Activated B cell treated with CpG ODN at 0.5 μM for 24 hours (primary cell): ENCODE results near the gene GMCL2. TPM values are rescaled to one million over a fixed set of nuclear protein-coding genes. Genes with fewer than 3 reads are reported as not detected.

ENCODE experiments used
- ATAC-seq: fragments of 200-7000 bp; cut with Tn5 transposase; one replicate; pipeline ENCODE4 v1.10.0; 2021; ENCODE audit warnings: low read depth, mild to moderate bottlenecking, moderate library complexity
- CTCF ChIA-PET: fragments of 350-600 bp; sonication (Branson Sonifier 250); formaldehyde crosslinking; loops from one replicate; lab custom pipeline; 2021; ENCODE audit warnings: antibody characterized with exemption; lab: Charles Lee
- POLR2A ChIA-PET: fragments of 350-600 bp; sonication (Branson Sonifier 250); formaldehyde crosslinking; loops from one replicate; lab custom pipeline; 2021; ENCODE audit warnings: antibody characterized with exemption; lab: Charles Lee
- DNase-seq: peaks from one replicate; pipeline ENCODE4 v3.0.0; 2022
- H3K27ac Mint-ChIP-seq: one replicate; pipeline ENCODE4 v1.8.0; 2020; ENCODE audit warnings: mixed read lengths
- H3K27me3 Mint-ChIP-seq: one replicate; pipeline ENCODE4 v1.8.0; 2021; ENCODE audit warnings: mixed read lengths
- H3K36me3 Mint-ChIP-seq: one replicate; pipeline ENCODE4 v1.8.0; 2021; ENCODE audit warnings: low read depth, mixed read lengths
- H3K4me1 Mint-ChIP-seq: one replicate; pipeline ENCODE4 v1.8.0; 2021; ENCODE audit warnings: mixed read lengths
- H3K4me3 Mint-ChIP-seq: one replicate; pipeline ENCODE4 v1.8.0; 2020; ENCODE audit warnings: mild to moderate bottlenecking, mixed read lengths
- H3K9me3 Mint-ChIP-seq: one replicate; pipeline ENCODE4 v1.8.0; 2020; ENCODE audit warnings: mixed read lengths
- CTCF ChIP-seq: fragments of 200-600 bp; IDR thresholded peaks from one replicate; pipeline ENCODE4 v1.8.0; 2022; ENCODE audit warnings: antibody characterized with exemption, mild to moderate bottlenecking
- intact Hi-C: fragments of 100-400 bp; cut with micrococcal nuclease; formaldehyde crosslinking; loops from one replicate; pipeline ENCODE4 v1.15.1; 2024
- total RNA-seq: library from RNA; stranded (reverse); gene quantifications from 2 replicates; pipeline ENCODE4 v1.2.3, GENCODE V29; 2022

The GMCL2 gene, protein sequence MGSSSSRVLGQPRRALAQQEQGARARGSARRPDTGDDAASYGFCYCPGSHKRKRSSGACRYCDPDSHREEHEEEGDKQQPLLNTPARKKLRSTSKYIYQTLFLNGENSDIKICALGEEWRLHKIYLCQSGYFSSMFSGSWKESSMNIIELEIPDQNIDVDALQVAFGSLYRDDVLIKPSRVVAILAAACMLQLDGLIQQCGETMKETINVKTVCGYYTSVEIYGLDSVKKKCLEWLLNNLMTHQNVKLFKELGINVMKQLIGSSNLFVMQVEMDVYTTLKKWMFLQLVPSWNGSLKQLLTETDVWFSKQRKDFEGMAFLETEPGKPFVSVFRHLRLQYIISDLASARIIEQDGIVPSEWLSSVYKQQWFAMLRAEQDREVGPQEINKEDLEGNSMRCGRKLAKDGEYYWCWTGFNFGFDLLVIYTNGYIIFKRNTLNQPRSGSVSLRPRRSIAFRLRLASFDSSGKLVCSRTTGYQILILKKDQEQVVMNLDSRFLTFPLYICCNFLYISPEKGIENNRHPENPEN
- not detected in 2 replicates for total RNA-seq

- Mint-ChIP-seq H3K27ac (no peak within 1 kb of the TSS), H3K27me3 (peaks cover 11% of the 10 kb centered on the region), H3K36me3 (no peaks in the 10 kb centered on the region), H3K4me3 (no peak within 1 kb of the TSS), H3K4me1 (no peaks in the 10 kb centered on the region), H3K9me3 (no peaks in the 10 kb centered on the region)
- no peak for DNase-seq
- CTCF ChIA-PET = no interaction called here
- intact Hi-C loops = no loop called here
- no peak for TF ChIP-seq CTCF
- POLR2A ChIA-PET = no interaction called here
- ATAC-seq = no peak
Observed at GRCh38 chr5:178187014-178187413, at the start of gene GMCL2. Gene GMCL2 (minus strand): TSS chr5:178187371. CDS start chr5:178187299, 72 bp downstream.

DNA sequence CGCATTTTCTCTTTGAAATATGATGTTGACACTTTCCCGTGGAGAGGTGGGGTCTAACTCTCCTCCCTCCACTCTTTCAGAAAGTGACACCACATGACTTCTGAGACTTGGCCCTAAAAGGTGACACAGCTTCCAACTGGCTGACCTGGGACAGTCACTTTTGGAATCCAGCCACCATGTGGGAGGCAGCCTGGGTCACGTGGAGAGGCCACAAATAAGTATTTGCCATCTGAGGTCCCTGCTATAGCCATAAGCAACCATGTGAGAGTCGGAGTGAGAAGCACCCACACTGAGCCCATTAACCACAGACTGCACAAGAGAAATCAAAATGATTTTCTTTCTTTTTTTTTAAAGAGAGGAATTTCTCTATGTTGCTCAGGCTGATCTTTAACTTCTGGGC lies 49.5 kb upstream of the GMCL2 start:
- H3K36me3 Mint-ChIP-seq = peaks cover 3% of the 10 kb centered on the region
- no peaks in the 10 kb centered on the region for H3K9me3 Mint-ChIP-seq
- POLR2A ChIA-PET = no interaction called here
- CTCF ChIA-PET = no interaction called here
- no peak overlapping the region for H3K4me3 Mint-ChIP-seq
- peaks cover 54% of the 10 kb centered on the region for H3K4me1 Mint-ChIP-seq
- intact Hi-C loops = loop anchor here (5.0 kb wide), 2 partner anchors 226 to 1256 kb away; no protein-coding TSS in a partner anchor
- TF ChIP-seq CTCF = no peak
- DNase-seq = no peak
- H3K27ac Mint-ChIP-seq = no peak overlapping the region
- H3K27me3 Mint-ChIP-seq = no peaks in the 10 kb centered on the region
- no peak for ATAC-seq

- no peaks in the 10 kb centered on the region for H3K9me3 Mint-ChIP-seq
- intact Hi-C loops = loop anchor here (5.0 kb wide), 2 partner anchors 226 to 1256 kb away; no protein-coding TSS in a partner anchor
- peaks cover 6% of the 10 kb centered on the region for H3K36me3 Mint-ChIP-seq
- no peaks in the 10 kb centered on the region for H3K27me3 Mint-ChIP-seq
- ATAC-seq (no peak), DNase-seq (no peak)
- no peak overlapping the region for H3K4me3 Mint-ChIP-seq
- H3K4me1 Mint-ChIP-seq = peaks cover 56% of the 10 kb centered on the region
- CTCF ChIA-PET = interaction anchor here (1.3 kb wide), 1 partner anchor 225 kb away, joined by 3 read pairs; no protein-coding TSS in a partner anchor
- H3K27ac Mint-ChIP-seq = no peak overlapping the region
- POLR2A ChIA-PET = no interaction called here
- TF ChIP-seq CTCF = no peak
Observed at GRCh38 chr5:178236126-178236525, 49.0 kb upstream of the GMCL2 start.

DNA sequence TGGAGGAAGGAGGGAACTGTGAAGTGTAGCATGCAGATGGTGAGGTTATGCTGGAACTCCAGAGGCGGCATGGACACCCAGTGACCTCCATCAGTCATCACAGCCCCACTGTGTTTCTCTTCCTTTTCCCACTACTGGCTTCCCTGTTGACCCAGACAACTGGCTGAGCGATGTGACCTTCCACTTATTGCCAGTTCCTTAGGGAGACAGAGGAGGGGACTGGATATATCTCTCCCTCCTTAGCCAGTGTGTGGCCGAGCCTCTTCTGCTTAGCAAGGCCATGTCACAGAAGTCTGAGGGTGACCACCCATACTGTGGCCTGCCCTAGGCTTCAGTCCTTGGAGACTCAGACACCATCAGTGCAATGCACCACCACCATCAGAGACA lies 48.4 kb upstream of the GMCL2 start:
- intact Hi-C loops = loop anchor here (2.0 to 5.0 kb wide), 3 partner anchors 227 to 1257 kb away; partner anchors contain the start of gene CLK4
- ATAC-seq = no peak

More for the DNA sequence above, 48.4 kb upstream of the GMCL2 start:
- Mint-ChIP-seq H3K36me3 (peaks cover 11% of the 10 kb centered on the region), H3K27ac (no peak overlapping the region), H3K4me1 (peaks cover 56% of the 10 kb centered on the region), H3K4me3 (no peak overlapping the region), H3K27me3 (no peaks in the 10 kb centered on the region), H3K9me3 (no peaks in the 10 kb centered on the region)
- TF ChIP-seq CTCF = no peak
- CTCF ChIA-PET = interaction anchor here (1.0 to 1.5 kb wide), 7 partner anchors 16 to 495 kb away, joined by 3 to 18 read pairs (median 3); partner anchors contain the start of genes HNRNPAB and ZNF354A
- POLR2A ChIA-PET = interaction anchor here (1.0 kb wide), 2 partner anchors 31 to 315 kb away, joined by 5 to 6 read pairs; partner anchors contain the start of gene HNRNPAB
- DNase-seq = no peak
